Mesothelial cell of epicardium (in vitro differentiated cells): Measurements from ENCODE around the gene DLL1. TPM values are rescaled to one million over a fixed set of nuclear protein-coding genes. Genes with fewer than 3 reads are reported as not detected.

Experiments
- DNase-seq, 2 experiments: peaks; one replicate each; pipeline ENCODE4 v3.0.0; 2021; ENCODE audit warnings: low spot score in 2 of 2; ENCODE audit not compliant: unreplicated experiment in 2 of 2
- H3K27ac Mint-ChIP-seq: 2 replicates; pipeline ENCODE4 v1.8.0; 2021; ENCODE audit warnings: mixed read lengths
- H3K27me3 Mint-ChIP-seq: 2 replicates; pipeline ENCODE4 v1.8.0; 2021; ENCODE audit warnings: low read depth, mixed read lengths
- H3K36me3 Mint-ChIP-seq: 2 replicates; pipeline ENCODE4 v1.8.0; 2021; ENCODE audit warnings: mixed read lengths
- H3K4me1 Mint-ChIP-seq: 2 replicates; pipeline ENCODE4 v1.8.0; 2021; ENCODE audit warnings: mixed read lengths
- H3K4me3 Mint-ChIP-seq: 2 replicates; pipeline ENCODE4 v1.8.0; 2021; ENCODE audit warnings: mild to moderate bottlenecking, moderate library complexity, mixed read lengths
- H3K9me3 Mint-ChIP-seq: 2 replicates; pipeline ENCODE4 v1.8.0; 2021; ENCODE audit warnings: mixed read lengths
- total RNA-seq: library from RNA; stranded (reverse); gene quantifications from 3 replicates; pipeline ENCODE4 v1.2.1, GENCODE V29; 2021
- TF ChIP-seq, protein P1 (sequence below): fragments of 200-600 bp; sonication (generic); IDR thresholded peaks from one replicate; pipeline ENCODE4 v1.5.0; 2021; ENCODE audit warnings: antibody characterized with exemption; ENCODE audit not compliant: unreplicated experiment

The DLL1 gene
- total RNA-seq, 1 donor from 2014 or later, result 3.6 TPM

DNA sequence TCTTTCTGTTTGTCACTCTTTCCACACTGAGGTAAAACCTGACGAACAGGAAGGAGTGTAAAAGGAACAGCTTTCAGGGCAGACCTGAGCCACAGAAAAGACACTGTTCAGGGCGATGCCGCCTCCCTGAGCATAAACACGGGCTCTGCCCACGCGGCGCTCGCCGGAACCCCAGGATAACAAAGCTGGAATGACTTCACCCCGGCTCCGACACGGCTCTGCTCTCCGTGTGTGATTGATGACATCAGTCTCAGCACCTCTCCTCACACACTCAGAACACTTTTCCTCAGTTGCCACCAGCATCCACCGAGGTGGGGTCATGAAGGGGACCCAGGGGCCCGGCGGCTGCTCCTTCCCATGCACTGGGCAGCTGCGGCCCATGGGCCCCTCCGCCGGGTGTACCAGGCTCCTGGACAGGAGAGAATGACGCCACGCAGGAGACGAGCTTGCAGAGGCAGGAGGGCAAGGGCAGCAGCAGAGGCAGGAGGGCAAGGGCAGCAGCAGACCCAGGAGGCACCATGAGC, 43.6 kb downstream of the DLL1 start:
- Mint-ChIP-seq H3K4me1 (peaks cover 31% of the 10 kb centered on the region), H3K9me3 (no peaks in the 10 kb centered on the region), H3K4me3 (no peak overlapping the region), H3K27ac (no peak overlapping the region), H3K27me3 (no peaks in the 10 kb centered on the region), H3K36me3 (no peaks in the 10 kb centered on the region)
- DNase-seq, result no peak
- TF ChIP-seq, protein P1, sequence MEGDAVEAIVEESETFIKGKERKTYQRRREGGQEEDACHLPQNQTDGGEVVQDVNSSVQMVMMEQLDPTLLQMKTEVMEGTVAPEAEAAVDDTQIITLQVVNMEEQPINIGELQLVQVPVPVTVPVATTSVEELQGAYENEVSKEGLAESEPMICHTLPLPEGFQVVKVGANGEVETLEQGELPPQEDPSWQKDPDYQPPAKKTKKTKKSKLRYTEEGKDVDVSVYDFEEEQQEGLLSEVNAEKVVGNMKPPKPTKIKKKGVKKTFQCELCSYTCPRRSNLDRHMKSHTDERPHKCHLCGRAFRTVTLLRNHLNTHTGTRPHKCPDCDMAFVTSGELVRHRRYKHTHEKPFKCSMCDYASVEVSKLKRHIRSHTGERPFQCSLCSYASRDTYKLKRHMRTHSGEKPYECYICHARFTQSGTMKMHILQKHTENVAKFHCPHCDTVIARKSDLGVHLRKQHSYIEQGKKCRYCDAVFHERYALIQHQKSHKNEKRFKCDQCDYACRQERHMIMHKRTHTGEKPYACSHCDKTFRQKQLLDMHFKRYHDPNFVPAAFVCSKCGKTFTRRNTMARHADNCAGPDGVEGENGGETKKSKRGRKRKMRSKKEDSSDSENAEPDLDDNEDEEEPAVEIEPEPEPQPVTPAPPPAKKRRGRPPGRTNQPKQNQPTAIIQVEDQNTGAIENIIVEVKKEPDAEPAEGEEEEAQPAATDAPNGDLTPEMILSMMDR, result no peak

DNA sequence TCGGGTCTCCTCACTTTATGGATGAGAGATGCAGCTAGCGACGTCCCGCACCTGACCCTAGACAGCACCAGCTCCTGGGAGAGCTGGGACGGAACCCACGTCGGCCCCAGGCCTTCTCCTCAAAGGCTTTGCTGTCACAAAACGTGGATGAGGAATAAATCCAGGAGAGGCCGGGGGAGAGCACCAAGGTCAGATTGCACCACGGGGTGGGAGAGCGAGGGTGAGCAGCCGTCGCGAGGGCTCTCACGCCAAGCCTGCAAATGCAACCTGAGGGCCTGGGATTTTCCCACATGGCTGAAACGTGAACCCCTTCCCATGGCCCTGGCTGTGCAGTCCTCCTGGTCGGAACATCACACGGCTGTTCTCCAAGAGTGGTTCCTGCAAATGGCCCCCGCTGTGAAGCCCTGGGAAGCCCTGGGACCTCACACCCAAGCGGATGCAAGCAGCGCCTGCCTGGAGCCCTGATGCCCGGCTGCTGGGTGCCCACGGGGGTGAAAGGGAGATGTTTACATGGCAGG, 45.3 kb downstream of the DLL1 start:
- H3K4me3 Mint-ChIP-seq, result no peak overlapping the region
- DNase-seq, result no peak
- TF ChIP-seq, protein P1, result no peak
- H3K27ac Mint-ChIP-seq, result no peak overlapping the region
- no peaks in the 10 kb centered on the region for H3K9me3 Mint-ChIP-seq
- H3K4me1 Mint-ChIP-seq, result peaks cover 30% of the 10 kb centered on the region
- no peaks in the 10 kb centered on the region for H3K36me3 Mint-ChIP-seq
- no peaks in the 10 kb centered on the region for H3K27me3 Mint-ChIP-seq

DNA sequence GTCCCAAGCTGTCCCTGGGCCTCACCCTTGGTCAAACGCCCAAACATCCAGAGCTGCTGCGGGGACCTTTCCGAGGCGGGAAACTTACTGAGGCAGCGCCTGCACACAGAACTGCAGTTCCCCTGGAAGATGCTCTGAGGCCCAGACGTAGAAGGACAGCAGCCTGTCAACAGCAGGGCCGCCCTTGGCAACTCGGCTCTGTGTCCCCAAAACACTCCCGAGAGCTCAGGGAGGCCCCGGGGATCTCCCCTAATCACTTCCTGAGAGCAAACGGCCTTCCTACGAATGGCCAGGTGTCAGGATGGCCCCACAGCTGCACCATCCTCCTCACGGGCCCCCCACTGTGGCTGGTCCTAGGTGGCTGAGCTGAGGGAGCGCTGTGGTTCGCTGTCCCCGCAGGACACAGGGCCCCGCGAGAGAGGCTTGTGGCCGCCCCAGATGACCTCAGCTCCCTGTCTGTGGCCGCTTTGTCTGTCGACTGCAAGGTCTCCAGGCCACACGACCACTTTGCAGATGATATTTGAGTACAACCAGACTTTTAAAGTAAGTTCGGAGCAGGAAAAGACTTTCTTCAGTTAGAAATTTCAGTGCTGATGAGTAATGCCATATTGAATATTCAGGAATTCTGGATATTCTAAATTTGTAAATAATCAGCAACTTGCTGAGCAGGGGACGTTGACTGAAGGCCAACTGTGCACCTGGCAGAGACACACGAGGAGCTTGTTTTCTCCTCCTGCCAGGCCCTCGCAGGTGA, 46.0 kb downstream of the DLL1 start:
- Mint-ChIP-seq H3K27ac (no peak overlapping the region), H3K9me3 (no peaks in the 10 kb centered on the region), H3K4me1 (peaks cover 30% of the 10 kb centered on the region), H3K36me3 (no peaks in the 10 kb centered on the region), H3K27me3 (no peaks in the 10 kb centered on the region), H3K4me3 (no peak overlapping the region)
- TF ChIP-seq, protein P1, result no peak
- DNase-seq, result no peak

GRCh38 chr6:170243791-170244291, 47.0 kb downstream of the DLL1 start:
- H3K4me3 Mint-ChIP-seq, result no peak overlapping the region
- no peak overlapping the region for H3K27ac Mint-ChIP-seq

GRCh38 chr6:170243386-170243785, 47.5 kb downstream of the DLL1 start:
- H3K9me3 Mint-ChIP-seq, result no peaks in the 10 kb centered on the region

More at GRCh38 chr6:170243791-170244291, 47.0 kb downstream of the DLL1 start:
- Mint-ChIP-seq H3K36me3 (no peaks in the 10 kb centered on the region), H3K27me3 (no peaks in the 10 kb centered on the region), H3K9me3 (no peaks in the 10 kb centered on the region), H3K4me1 (peaks cover 30% of the 10 kb centered on the region)
- TF ChIP-seq, protein P1, result no peak
- no peak for DNase-seq

More at GRCh38 chr6:170243386-170243785, 47.5 kb downstream of the DLL1 start:
- no peak for DNase-seq
- Mint-ChIP-seq H3K27ac (peak overlapping the region; percentile 4), H3K4me3 (no peak overlapping the region), H3K27me3 (no peaks in the 10 kb centered on the region), H3K4me1 (peaks cover 30% of the 10 kb centered on the region), H3K36me3 (no peaks in the 10 kb centered on the region)
- TF ChIP-seq, protein P1, result no peak
